GM18511 (cell line): ENCODE data around the gene TBC1D22A.
"Not testable (repeated sequence)": the region's sequence is repeated elsewhere in the genome, so short reads cannot be mapped to it uniquely, and the experiment has no call there.

Source experiments
- ATAC-seq: cut with Tn5 transposase; IDR thresholded peaks from one replicate; pipeline ENCODE4 v1.9.1; 2021; ENCODE audit warnings: mild to moderate bottlenecking, moderate library complexity; ENCODE audit not compliant: unreplicated experiment

Gene TBC1D22A

GRCh38 chr22:47168900-47169800 is 406.7 kb downstream of the TBC1D22A start:
- ATAC-seq: no peak

- ATAC-seq: no peak
These were observed 407.3 kb downstream of the TBC1D22A start for GRCh38 chr22:47169801-47170140.

GRCh38 chr22:47170511-47171440 is 408.3 kb downstream of the TBC1D22A start:
- ATAC-seq: not testable (repeated sequence)

- ATAC-seq: no peak
These were observed 409.2 kb downstream of the TBC1D22A start for GRCh38 chr22:47171441-47172221.

GRCh38 chr22:47172771-47173534 is 410.5 kb downstream of the TBC1D22A start:
- ATAC-seq: no peak

GRCh38 chr22:47173535-47174021 is 411.1 kb downstream of the TBC1D22A start:
- ATAC-seq: no peak

- ATAC-seq: no peak
These were observed 411.6 kb downstream of the TBC1D22A start for GRCh38 chr22:47174096-47174495.

- ATAC-seq: no peak
These were observed 412.2 kb downstream of the TBC1D22A start for GRCh38 chr22:47174671-47175112.

- no peak for ATAC-seq
These were observed 412.9 kb downstream of the TBC1D22A start for GRCh38 chr22:47175151-47176025.

- no peak for ATAC-seq
These were observed 413.6 kb downstream of the TBC1D22A start for GRCh38 chr22:47176026-47176389.

GRCh38 chr22:47176573-47177333 is 414.3 kb downstream of the TBC1D22A start:
- ATAC-seq: no peak

- no peak for ATAC-seq
These were observed 414.9 kb downstream of the TBC1D22A start for GRCh38 chr22:47177334-47177815.

- ATAC-seq: no peak
These were observed 415.9 kb downstream of the TBC1D22A start for GRCh38 chr22:47178339-47178738.

GRCh38 chr22:47180796-47181195 is 418.3 kb downstream of the TBC1D22A start:
- no peak for ATAC-seq

- no peak for ATAC-seq
These were observed 424.9 kb downstream of the TBC1D22A start for GRCh38 chr22:47187176-47187957.

- no peak for ATAC-seq
These were observed 426.0 kb downstream of the TBC1D22A start for GRCh38 chr22:47188261-47189055.
